ENCODE measurements around the gene NFKB1. TPM values are rescaled to one million over a fixed set of nuclear protein-coding genes. Genes with fewer than 3 reads are reported as not detected.

Gene NFKB1
- total RNA-seq, 2 donors from 2014 or later, result 57.6 to 61.6 TPM

GRCh38 chr4:102553982-102554381 is 52.8 kb downstream of the NFKB1 start:
- DNase-seq, result no peak
- H3K9ac ChIP-seq (ENCODE audit: low read depth in 2 of 2, low read length in 2 of 2), result no peak overlapping the region
- TF ChIP-seq CTCF (IDR thresholded peaks at IDR 0.05), result no peak
- intact Hi-C loops (cut with DNase I), result no loop called here
- H3K27ac ChIP-seq, result no peak overlapping the region
- no peaks in the 10 kb centered on the region for H3K27me3 ChIP-seq
- H3K9me3 ChIP-seq, result no peaks in the 10 kb centered on the region
- H3K4me1 ChIP-seq, result peaks cover 3% of the 10 kb centered on the region
- no peak overlapping the region for H3K4me3 ChIP-seq
- H3K36me3 ChIP-seq, result no peaks in the 10 kb centered on the region

GRCh38 chr4:102554482-102554881 is 53.3 kb downstream of the NFKB1 start:
- intact Hi-C loops (cut with DNase I), result no loop called here
- DNase-seq, result no peak
- Histone ChIP-seq H3K27me3 (no peaks in the 10 kb centered on the region), H3K4me3 (no peak overlapping the region), H3K4me1 (peaks cover 3% of the 10 kb centered on the region), H3K27ac (no peak overlapping the region), H3K9ac (ENCODE audit: low read depth in 2 of 2, low read length in 2 of 2) (no peak overlapping the region), H3K36me3 (no peaks in the 10 kb centered on the region), H3K9me3 (no peaks in the 10 kb centered on the region)
- no peak for TF ChIP-seq CTCF (IDR thresholded peaks at IDR 0.05)

DNA sequence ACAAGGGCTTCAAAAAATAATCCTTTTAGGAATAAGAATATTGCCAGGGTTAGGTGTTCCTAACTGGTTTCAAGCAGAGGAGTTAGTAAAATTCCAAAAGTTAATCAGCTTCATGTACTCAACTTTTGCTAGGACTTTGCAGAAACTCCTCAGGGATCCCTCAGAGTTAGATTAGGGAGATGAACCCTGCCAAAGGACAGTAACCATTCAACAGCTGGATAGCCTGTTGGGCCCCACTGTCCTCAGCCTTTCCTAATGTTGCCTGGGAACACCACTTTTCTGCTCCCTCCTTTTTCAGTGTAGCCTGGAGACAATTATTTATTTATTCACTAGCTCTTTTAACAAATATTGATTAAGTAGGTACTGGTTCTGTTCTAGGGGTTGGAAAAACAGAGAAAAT is 53.8 kb downstream of the NFKB1 start:
- H3K27me3 ChIP-seq, result no peaks in the 10 kb centered on the region
- intact Hi-C loops (cut with DNase I), result no loop called here

GRCh38 chr4:102557636-102558035 is 56.5 kb downstream of the NFKB1 start:
- H3K36me3 ChIP-seq, result no peaks in the 10 kb centered on the region
- intact Hi-C loops (cut with DNase I), result no loop called here
- no peak for DNase-seq

More for the DNA sequence above, 53.8 kb downstream of the NFKB1 start:
- Histone ChIP-seq H3K4me3 (no peak overlapping the region), H3K9ac (ENCODE audit: low read depth in 2 of 2, low read length in 2 of 2) (no peak overlapping the region), H3K9me3 (no peaks in the 10 kb centered on the region), H3K27ac (no peak overlapping the region), H3K36me3 (no peaks in the 10 kb centered on the region), H3K4me1 (peaks cover 3% of the 10 kb centered on the region)
- no peak for DNase-seq
- no peak for TF ChIP-seq CTCF (IDR thresholded peaks at IDR 0.05)

DNA sequence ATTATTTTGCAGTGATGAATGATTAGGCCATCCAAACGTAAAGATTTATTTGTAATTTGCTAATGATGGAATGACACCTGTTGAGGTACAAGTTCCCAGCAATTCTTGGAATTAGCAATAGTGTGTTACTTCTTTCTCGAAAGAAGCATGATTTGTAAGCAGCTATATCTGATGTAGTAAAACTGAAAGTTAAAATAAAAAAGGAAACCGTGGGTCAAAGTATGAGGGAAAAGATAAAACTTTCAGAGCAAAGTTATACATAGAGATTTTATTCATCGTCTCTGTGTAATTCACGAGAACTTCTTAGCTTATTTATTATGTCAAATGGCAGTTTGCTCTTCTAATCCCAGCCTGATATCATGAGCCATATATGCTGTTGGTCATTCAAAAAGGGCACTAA is 59.0 kb downstream of the NFKB1 start:
- DNase-seq, result no peak
- Histone ChIP-seq H3K9me3 (no peaks in the 10 kb centered on the region), H3K27me3 (no peaks in the 10 kb centered on the region), H3K4me3 (no peak overlapping the region), H3K9ac (ENCODE audit: low read depth in 2 of 2, low read length in 2 of 2) (no peak overlapping the region), H3K36me3 (no peaks in the 10 kb centered on the region), H3K4me1 (no peaks in the 10 kb centered on the region), H3K27ac (no peak overlapping the region)
- no peak for TF ChIP-seq CTCF (IDR thresholded peaks at IDR 0.05)
- intact Hi-C loops (cut with DNase I), result no loop called here

More at GRCh38 chr4:102557636-102558035, 56.5 kb downstream of the NFKB1 start:
- Histone ChIP-seq H3K27ac (no peak overlapping the region), H3K27me3 (no peaks in the 10 kb centered on the region), H3K4me1 (peaks cover under 1% of the 10 kb centered on the region), H3K9ac (ENCODE audit: low read depth in 2 of 2, low read length in 2 of 2) (no peak overlapping the region), H3K9me3 (no peaks in the 10 kb centered on the region), H3K4me3 (no peak overlapping the region)
- no peak for TF ChIP-seq CTCF (IDR thresholded peaks at IDR 0.05)
